HUDEP-2 (cell line): ENCODE measurements around the gene TNFAIP6.
A peak's percentile ranks its signal among the peaks of the same experiment; 100 is the strongest.
"Not testable (repeated sequence)": the region's sequence is repeated elsewhere in the genome, so short reads cannot be mapped to it uniquely, and the experiment has no call there.

Source experiments
- DNase-seq, 76 experiments: peaks; one replicate each; lab custom pipeline; 2025; ENCODE audit not compliant: unreplicated experiment in 76 of 76; lab: John Stamatoyannopoulos, UW

TNFAIP6 gene

GRCh38 chr2:151409601-151410484 is 52.5 kb downstream of the TNFAIP6 start, which contains the start of gene RIF1:
TSS of gene RIF1 (plus strand) at chr2:151409902. CDS start at chr2:151410424, 522 bp downstream.
- peak in 75 of 76 experiments; percentile 10 to 89 (median 77) for DNase-seq

GRCh38 chr2:151410485-151410834 is 53.1 kb downstream of the TNFAIP6 start:
- peak in 32 of 76 experiments; percentile 1 to 57 (median 23) for DNase-seq

DNA sequence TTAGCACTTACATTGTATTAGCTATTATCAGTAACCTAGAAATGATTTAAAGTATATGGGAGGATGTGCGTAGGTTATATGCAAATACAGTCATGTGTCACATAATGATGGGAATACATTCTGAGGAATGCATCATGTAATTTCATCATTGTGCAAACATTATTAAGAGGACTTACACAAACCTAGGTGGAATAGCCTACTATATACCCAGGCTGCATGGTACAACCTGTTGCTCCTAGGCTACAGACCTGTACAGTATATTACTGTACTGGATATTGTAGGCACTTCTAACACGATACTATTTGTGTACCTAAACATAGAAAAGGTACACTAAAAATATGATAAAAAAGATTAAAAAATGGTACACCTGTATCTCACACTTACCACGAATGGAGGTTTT is 60.3 kb downstream of the TNFAIP6 start:
- no peak for DNase-seq

- DNase-seq, result not testable (repeated sequence)
Observed at GRCh38 chr2:151421681-151422080, 64.3 kb downstream of the TNFAIP6 start.

DNA sequence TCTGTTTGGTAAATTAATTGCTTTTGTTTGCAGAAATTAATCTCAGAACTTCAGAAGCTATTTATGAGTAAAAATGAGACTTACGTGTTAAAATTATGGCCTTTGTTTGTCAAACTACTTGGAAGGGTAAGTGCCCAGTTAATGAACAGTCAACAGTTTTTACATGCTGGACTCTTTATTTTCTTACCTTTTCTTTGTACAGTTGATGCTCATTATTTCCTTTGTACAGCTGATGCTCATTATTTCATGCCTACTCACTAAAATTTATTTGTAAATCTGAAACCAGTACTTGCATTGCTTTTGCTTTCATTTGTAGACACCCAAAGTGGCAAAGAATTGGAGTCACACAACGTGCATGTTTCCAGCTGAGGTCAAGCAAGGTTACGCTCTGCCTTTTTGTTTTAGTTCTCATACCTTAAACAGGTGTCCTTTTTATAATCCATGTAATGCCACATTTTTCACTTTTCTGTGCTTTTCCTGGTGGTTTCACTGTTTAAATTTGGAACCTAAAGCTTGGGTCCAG is 65.6 kb downstream of the TNFAIP6 start:
- DNase-seq, result no peak

DNA sequence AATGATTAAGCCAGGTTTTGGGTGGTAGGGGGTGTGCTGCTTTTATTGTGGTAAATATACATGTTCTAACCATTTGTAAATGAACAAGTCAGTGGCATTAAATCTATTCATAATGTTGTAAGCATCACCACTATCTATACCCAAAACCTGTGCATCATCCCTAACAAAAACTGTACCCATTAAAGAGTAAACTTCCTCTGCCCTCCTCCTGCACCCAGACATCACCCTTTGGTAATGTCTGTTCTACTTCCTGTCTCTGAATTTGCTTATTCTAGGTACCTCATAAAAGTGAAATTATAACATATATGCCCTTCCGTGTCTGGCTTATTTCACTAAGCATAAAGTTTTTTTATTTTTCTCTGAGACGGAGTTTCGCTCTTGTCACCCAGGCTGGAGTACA is 66.4 kb downstream of the TNFAIP6 start:
- no peak for DNase-seq
